ENCODE results near the gene FAR2. TPM values are rescaled to one million over a fixed set of nuclear protein-coding genes. Genes with fewer than 3 reads are reported as not detected.

The FAR2 gene
- total and polyA plus RNA-seq, 9 donors, result 9.5 to 20.0 (median 10.2) TPM

- Histone ChIP-seq H3K4me3 (ENCODE audit: low read length) (no peak overlapping the region), H3K4me1 (ENCODE audit: control insufficient read depth, insufficient read depth, low read length) (no peaks in the 10 kb centered on the region), H3K27me3 (ENCODE audit: control insufficient read depth, insufficient read depth, low read length) (no peaks in the 10 kb centered on the region), H3K9me3 (replicated peaks; ENCODE audit: control insufficient read depth, low read depth, low read length) (no peaks in the 10 kb centered on the region), H3K27ac (ENCODE audit: low read length) (no peak overlapping the region), H3K36me3 (ENCODE audit: control insufficient read depth, insufficient read depth, low read length) (no peaks in the 10 kb centered on the region)
- no CpG with 5 or more reads among the region's 5 CpGs for WGBS (ENCODE audit: insufficient coverage)
- DNase-seq, result peak; percentile 84
Observed at GRCh38 chr12:29216797-29217575, 67.9 kb downstream of the FAR2 start.

GRCh38 chr12:29220632-29221336 lies 71.7 kb downstream of the FAR2 start:
- 91% methylated on average over 13 of the region's 18 CpGs for WGBS (ENCODE audit: insufficient coverage)
- DNase-seq, result no peak
- H3K36me3 ChIP-seq (ENCODE audit: control insufficient read depth, insufficient read depth, low read length), result no peaks in the 10 kb centered on the region
- no peak overlapping the region for H3K4me3 ChIP-seq (ENCODE audit: low read length)
- no peaks in the 10 kb centered on the region for H3K9me3 ChIP-seq (replicated peaks; ENCODE audit: control insufficient read depth, low read depth, low read length)
- H3K4me1 ChIP-seq (ENCODE audit: control insufficient read depth, insufficient read depth, low read length), result no peaks in the 10 kb centered on the region
- H3K27ac ChIP-seq (ENCODE audit: low read length), result no peak overlapping the region
- no peaks in the 10 kb centered on the region for H3K27me3 ChIP-seq (ENCODE audit: control insufficient read depth, insufficient read depth, low read length)

GRCh38 chr12:29222200-29222599 lies 73.1 kb downstream of the FAR2 start:
- no peaks in the 10 kb centered on the region for H3K4me1 ChIP-seq (ENCODE audit: control insufficient read depth, insufficient read depth, low read length)
- DNase-seq, result no peak
- H3K9me3 ChIP-seq (replicated peaks; ENCODE audit: control insufficient read depth, low read depth, low read length), result no peaks in the 10 kb centered on the region
- H3K27me3 ChIP-seq (ENCODE audit: control insufficient read depth, insufficient read depth, low read length), result no peaks in the 10 kb centered on the region
- no peak overlapping the region for H3K4me3 ChIP-seq (ENCODE audit: low read length)
- H3K36me3 ChIP-seq (ENCODE audit: control insufficient read depth, insufficient read depth, low read length), result no peaks in the 10 kb centered on the region
- H3K27ac ChIP-seq (ENCODE audit: low read length), result no peak overlapping the region
- no CpG with 5 or more reads among the region's 1 CpG for WGBS (ENCODE audit: insufficient coverage)

- no peaks in the 10 kb centered on the region for H3K36me3 ChIP-seq (ENCODE audit: control insufficient read depth, insufficient read depth, low read length)
- no peaks in the 10 kb centered on the region for H3K4me1 ChIP-seq (ENCODE audit: control insufficient read depth, insufficient read depth, low read length)
- WGBS (ENCODE audit: insufficient coverage), result no CpG with 5 or more reads among the region's 2 CpGs
- H3K4me3 ChIP-seq (ENCODE audit: low read length), result no peak overlapping the region
- no peaks in the 10 kb centered on the region for H3K9me3 ChIP-seq (replicated peaks; ENCODE audit: control insufficient read depth, low read depth, low read length)
- no peaks in the 10 kb centered on the region for H3K27me3 ChIP-seq (ENCODE audit: control insufficient read depth, insufficient read depth, low read length)
- DNase-seq, result no peak
- no peak overlapping the region for H3K27ac ChIP-seq (ENCODE audit: low read length)
Observed at GRCh38 chr12:29223426-29223825, 74.3 kb downstream of the FAR2 start.

GRCh38 chr12:29223956-29224543 lies 75.0 kb downstream of the FAR2 start:
- no peak overlapping the region for H3K4me3 ChIP-seq (ENCODE audit: low read length)
- no peaks in the 10 kb centered on the region for H3K27me3 ChIP-seq (ENCODE audit: control insufficient read depth, insufficient read depth, low read length)
- WGBS (ENCODE audit: insufficient coverage), result no CpG with 5 or more reads among the region's 2 CpGs
- no peaks in the 10 kb centered on the region for H3K36me3 ChIP-seq (ENCODE audit: control insufficient read depth, insufficient read depth, low read length)
- no peaks in the 10 kb centered on the region for H3K4me1 ChIP-seq (ENCODE audit: control insufficient read depth, insufficient read depth, low read length)
- no peaks in the 10 kb centered on the region for H3K9me3 ChIP-seq (replicated peaks; ENCODE audit: control insufficient read depth, low read depth, low read length)
- no peak overlapping the region for H3K27ac ChIP-seq (ENCODE audit: low read length)
- DNase-seq, result no peak

- no peak for DNase-seq
- no peaks in the 10 kb centered on the region for H3K36me3 ChIP-seq (ENCODE audit: control insufficient read depth, insufficient read depth, low read length)
- H3K27me3 ChIP-seq (ENCODE audit: control insufficient read depth, insufficient read depth, low read length), result no peaks in the 10 kb centered on the region
- no peak overlapping the region for H3K4me3 ChIP-seq (ENCODE audit: low read length)
- whole genome bisulfite sequencing (ENCODE audit: insufficient coverage), result 33% methylated on average over 1 of the region's 4 CpGs
- H3K4me1 ChIP-seq (ENCODE audit: control insufficient read depth, insufficient read depth, low read length), result no peaks in the 10 kb centered on the region
- H3K27ac ChIP-seq (ENCODE audit: low read length), result no peak overlapping the region
- no peaks in the 10 kb centered on the region for H3K9me3 ChIP-seq (replicated peaks; ENCODE audit: control insufficient read depth, low read depth, low read length)
Observed at GRCh38 chr12:29224572-29224971, 75.5 kb downstream of the FAR2 start.

- Histone ChIP-seq H3K9me3 (replicated peaks; ENCODE audit: control insufficient read depth, low read depth, low read length) (no peaks in the 10 kb centered on the region), H3K4me1 (ENCODE audit: control insufficient read depth, insufficient read depth, low read length) (no peaks in the 10 kb centered on the region), H3K27ac (ENCODE audit: low read length) (no peak overlapping the region), H3K4me3 (ENCODE audit: low read length) (no peak overlapping the region), H3K27me3 (ENCODE audit: control insufficient read depth, insufficient read depth, low read length) (no peaks in the 10 kb centered on the region), H3K36me3 (ENCODE audit: control insufficient read depth, insufficient read depth, low read length) (no peaks in the 10 kb centered on the region)
- no peak for DNase-seq
- WGBS (ENCODE audit: insufficient coverage), result no CpG with 5 or more reads among the region's 2 CpGs
Observed at GRCh38 chr12:29225834-29226233, 76.8 kb downstream of the FAR2 start.

- Histone ChIP-seq H3K27ac (ENCODE audit: low read length) (no peak overlapping the region), H3K27me3 (ENCODE audit: control insufficient read depth, insufficient read depth, low read length) (no peaks in the 10 kb centered on the region), H3K36me3 (ENCODE audit: control insufficient read depth, insufficient read depth, low read length) (no peaks in the 10 kb centered on the region), H3K4me1 (ENCODE audit: control insufficient read depth, insufficient read depth, low read length) (no peaks in the 10 kb centered on the region), H3K9me3 (replicated peaks; ENCODE audit: control insufficient read depth, low read depth, low read length) (no peaks in the 10 kb centered on the region), H3K4me3 (ENCODE audit: low read length) (no peak overlapping the region)
- DNase-seq, result no peak
Observed at GRCh38 chr12:29226616-29227015, 77.5 kb downstream of the FAR2 start.

GRCh38 chr12:29228474-29229157 lies 79.5 kb downstream of the FAR2 start:
- WGBS (ENCODE audit: insufficient coverage), result 53% methylated on average over 3 of the region's 9 CpGs
- Histone ChIP-seq H3K27ac (ENCODE audit: low read length) (no peak overlapping the region), H3K36me3 (ENCODE audit: control insufficient read depth, insufficient read depth, low read length) (no peaks in the 10 kb centered on the region)

GRCh38 chr12:29229158-29229505 lies 80.1 kb downstream of the FAR2 start:
- WGBS (ENCODE audit: insufficient coverage), result no CpG with 5 or more reads among the region's 2 CpGs
- no peaks in the 10 kb centered on the region for H3K36me3 ChIP-seq (ENCODE audit: control insufficient read depth, insufficient read depth, low read length)
- H3K27me3 ChIP-seq (ENCODE audit: control insufficient read depth, insufficient read depth, low read length), result no peaks in the 10 kb centered on the region
- no peak overlapping the region for H3K27ac ChIP-seq (ENCODE audit: low read length)
- peaks cover 2% of the 10 kb centered on the region for H3K4me1 ChIP-seq (ENCODE audit: control insufficient read depth, insufficient read depth, low read length)
- no peaks in the 10 kb centered on the region for H3K9me3 ChIP-seq (replicated peaks; ENCODE audit: control insufficient read depth, low read depth, low read length)
- no peak overlapping the region for H3K4me3 ChIP-seq (ENCODE audit: low read length)
- DNase-seq, result no peak

More at GRCh38 chr12:29228474-29229157, 79.5 kb downstream of the FAR2 start:
- Histone ChIP-seq H3K27me3 (ENCODE audit: control insufficient read depth, insufficient read depth, low read length) (no peaks in the 10 kb centered on the region), H3K4me3 (ENCODE audit: low read length) (no peak overlapping the region), H3K4me1 (ENCODE audit: control insufficient read depth, insufficient read depth, low read length) (peaks cover 2% of the 10 kb centered on the region), H3K9me3 (replicated peaks; ENCODE audit: control insufficient read depth, low read depth, low read length) (no peaks in the 10 kb centered on the region)
- no peak for DNase-seq
